Psoas muscle (tissue), 8 donors: ENCODE data around the gene CLMN. TPM values are rescaled to one million over a fixed set of nuclear protein-coding genes. Genes with fewer than 3 reads are reported as not detected.
A peak's percentile ranks its signal among the peaks of the same experiment; 100 is the strongest.

Experiments used
- ATAC-seq, 4 donors: fragments of 200-7000 bp; cut with Tn5 transposase; one replicate each; pipeline ENCODE4 v1.9.1; 2020; ENCODE audit warnings: moderate library complexity in 3 of 4, mild to moderate bottlenecking in 2 of 4
- DNase-seq, 2 donors: peaks; one replicate each; pipeline ENCODE4 v3.0.0-alpha.2; 2020
- H3K27ac ChIP-seq: fragments of 200-600 bp; one replicate; pipeline ENCODE4 v1.8.0; 2022
- H3K27me3 ChIP-seq, 3 donors: fragments of 200-600 bp in 1 of 3; one replicate each; pipeline versions ENCODE4 v1.6.1 to v1.8.0; 2013 to 2022; ENCODE audit warnings: low read length in 2 of 3, mild to moderate bottlenecking in 2 of 3, moderate library complexity in 1 of 3; ENCODE audit not compliant: insufficient read depth in 3 of 3
- H3K36me3 ChIP-seq, 2 donors: fragments of 200-600 bp in 1 of 2; one replicate each; pipeline versions ENCODE4 v1.6.1 to v1.8.0; 2013 to 2022; ENCODE audit warnings: low read depth in 1 of 2, mild to moderate bottlenecking in 1 of 2, moderate library complexity in 1 of 2; ENCODE audit not compliant: insufficient read depth in 1 of 2
- H3K4me1 ChIP-seq: fragments of 200-600 bp; one replicate; pipeline ENCODE4 v1.8.0; 2022
- H3K4me3 ChIP-seq: fragments of 200-600 bp; one replicate; pipeline ENCODE4 v1.8.0; 2022; ENCODE audit warnings: mild to moderate bottlenecking
- H3K9me3 ChIP-seq: fragments of 200-600 bp; one replicate; pipeline ENCODE4 v1.8.0; 2022
- WGBS, 3 donors: extraction: QIAGEN DNeasy Blood & Tissue Kit; methylation state at CpG; one replicate each; pipeline versions ENCODE4 v1.1.6 to v1.1.7; 2013; 5-methylcytosine and 5-hydroxymethylcytosine counted together
- intact Hi-C, 2 donors: fragments of 100-400 bp; cut with DNase I; formaldehyde crosslinking; loops; one replicate each; pipeline versions ENCODE4 v1.11.0 to v1.14.2; 2022
- polyA plus RNA-seq, 3 donors: library from polyadenylated mRNA; stranded (reverse); fragments of 200-250 nt; gene quantifications; one replicate each; pipeline ENCODE4 v1.2.3, GENCODE V29; 2013
- total RNA-seq, 4 donors: library from RNA; stranded (reverse); fragmentation: NEBNext Ultra II Directional in 2 of 4; extraction: Animal tissue kit (Norgen Biotek cat#: 25700) in 2 of 4; gene quantifications; one replicate each; pipeline versions ENCODE4 v1.2.1 to v1.2.4, GENCODE V29; 2021 to 2023
- TF ChIP-seq, protein P1 (sequence below): fragments of 200-600 bp; IDR thresholded peaks from one replicate; pipeline ENCODE4 v1.8.0; 2022; ENCODE audit warnings: antibody characterized with exemption
- donor health status: healthy with polysubstance abuse.
- donor health status: DM: no; HTN: no; CAD: no; lungs with moderate emphysema.
- donor health status: Bipolar disorder and iron deficiency.
- donor health status: healthy.
- donor health status: DM: yes; HTN: yes; CAD: no.
- donor health status: DM: no; HTN: no; CAD: no.
- donor health status: DM: no; HTN: no; CAD: no.
- donor health status: DM: yes; HTN: yes; CAD: no.

The CLMN gene
- total and polyA plus RNA-seq, 7 donors, result 1.7 to 9.6 (median 3.9) TPM

DNA sequence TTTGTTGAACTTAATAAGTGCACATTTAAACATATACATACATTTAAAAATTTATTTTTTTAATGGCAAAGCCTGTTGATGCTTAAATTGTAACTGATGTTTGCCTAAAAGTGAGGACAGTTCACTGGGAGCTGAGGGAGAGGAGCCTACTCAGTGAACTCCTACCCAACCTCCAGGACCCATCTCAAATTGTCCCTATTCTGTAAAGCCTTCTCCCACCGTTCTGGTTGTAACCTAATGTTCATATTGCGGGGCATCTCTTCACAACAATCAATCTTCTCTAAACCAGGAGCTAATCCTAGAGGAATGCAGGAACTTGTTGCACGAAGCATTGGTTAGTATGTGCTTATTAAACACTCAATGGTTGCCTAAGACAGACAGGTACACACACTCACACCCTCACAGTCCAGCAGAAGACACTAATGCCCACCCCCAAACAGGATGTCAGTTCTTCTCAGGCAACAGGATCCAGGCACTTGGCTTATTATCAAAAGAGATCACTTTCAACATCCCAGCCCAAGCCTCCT, 1.8 kb downstream of the CLMN start:
- H3K27me3 ChIP-seq, result peaks cover 0 to 3% (median 0%) of the 10 kb centered on the region in 3 donors
- 35 to 42% (median 40%) methylated on average over 3 of the region's 3 CpGs for WGBS, 3 donors
- no peak for DNase-seq
- peak overlapping the region; percentile 83 for H3K4me3 ChIP-seq
- peaks cover 6% of the 10 kb centered on the region for H3K4me1 ChIP-seq
- no peak overlapping the region for H3K27ac ChIP-seq
- H3K9me3 ChIP-seq, result no peaks in the 10 kb centered on the region
- no peaks in the 10 kb centered on the region for H3K36me3 ChIP-seq
- ATAC-seq, result no peak
- TF ChIP-seq, protein P1, sequence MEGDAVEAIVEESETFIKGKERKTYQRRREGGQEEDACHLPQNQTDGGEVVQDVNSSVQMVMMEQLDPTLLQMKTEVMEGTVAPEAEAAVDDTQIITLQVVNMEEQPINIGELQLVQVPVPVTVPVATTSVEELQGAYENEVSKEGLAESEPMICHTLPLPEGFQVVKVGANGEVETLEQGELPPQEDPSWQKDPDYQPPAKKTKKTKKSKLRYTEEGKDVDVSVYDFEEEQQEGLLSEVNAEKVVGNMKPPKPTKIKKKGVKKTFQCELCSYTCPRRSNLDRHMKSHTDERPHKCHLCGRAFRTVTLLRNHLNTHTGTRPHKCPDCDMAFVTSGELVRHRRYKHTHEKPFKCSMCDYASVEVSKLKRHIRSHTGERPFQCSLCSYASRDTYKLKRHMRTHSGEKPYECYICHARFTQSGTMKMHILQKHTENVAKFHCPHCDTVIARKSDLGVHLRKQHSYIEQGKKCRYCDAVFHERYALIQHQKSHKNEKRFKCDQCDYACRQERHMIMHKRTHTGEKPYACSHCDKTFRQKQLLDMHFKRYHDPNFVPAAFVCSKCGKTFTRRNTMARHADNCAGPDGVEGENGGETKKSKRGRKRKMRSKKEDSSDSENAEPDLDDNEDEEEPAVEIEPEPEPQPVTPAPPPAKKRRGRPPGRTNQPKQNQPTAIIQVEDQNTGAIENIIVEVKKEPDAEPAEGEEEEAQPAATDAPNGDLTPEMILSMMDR, result no peak
- intact Hi-C loops, result no loop called here

DNA sequence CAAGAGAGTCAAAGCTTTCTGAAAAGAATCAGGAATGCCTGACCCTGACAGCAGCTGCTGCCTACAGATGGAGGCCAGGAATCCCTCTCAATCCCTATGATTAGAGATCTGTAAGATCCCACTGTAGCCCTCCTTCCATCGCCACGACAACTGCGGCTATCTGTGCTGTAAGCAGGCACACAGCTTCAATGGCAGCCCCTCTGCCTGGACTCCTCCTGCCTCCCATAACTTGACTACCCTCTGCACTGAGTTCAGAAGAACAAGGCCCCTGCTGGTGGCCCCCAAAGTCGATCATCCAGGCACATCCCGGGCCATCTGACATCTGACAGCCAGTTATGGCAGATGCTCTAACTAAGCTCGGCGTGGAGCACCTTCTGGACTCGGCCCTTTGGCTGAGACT, 2.9 kb downstream of the CLMN start:
- Histone ChIP-seq H3K9me3 (no peaks in the 10 kb centered on the region), H3K27me3 (peaks cover 0 to 3% (median 0%) of the 10 kb centered on the region in 3 donors), H3K4me3 (peak overlapping the region; percentile 19), H3K27ac (no peak overlapping the region), H3K4me1 (peaks cover 6% of the 10 kb centered on the region), H3K36me3 (no peaks in the 10 kb centered on the region)
- no peak for DNase-seq
- TF ChIP-seq, protein P1, result no peak
- intact Hi-C loops, result no loop called here
- ATAC-seq, result no peak
- 27 to 34% (median 33%) methylated on average over 8 of the region's 8 CpGs for WGBS, 3 donors

DNA sequence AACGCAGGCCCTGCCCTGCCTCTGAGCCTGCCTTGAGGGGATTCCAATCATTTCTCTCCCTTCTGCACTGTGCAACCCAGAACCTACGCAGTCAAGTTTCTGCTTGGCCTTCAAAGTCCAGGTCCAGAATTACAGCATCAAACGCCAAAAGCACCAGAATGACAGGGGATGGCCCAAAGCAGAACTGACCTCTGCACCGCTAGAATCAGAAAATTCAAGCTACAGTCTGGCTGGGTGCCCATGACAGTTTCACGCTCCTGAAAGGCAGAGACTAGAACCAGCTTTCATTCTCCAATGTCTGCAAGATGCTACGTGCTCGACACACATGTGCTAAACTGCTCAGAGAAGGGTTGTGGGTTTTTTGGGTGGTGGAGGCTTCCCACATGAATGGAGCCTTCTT, 4.1 kb downstream of the CLMN start:
- WGBS, 3 donors, result 60 to 68% (median 64%) methylated on average over 7 of the region's 7 CpGs
- Histone ChIP-seq H3K36me3 (no peaks in the 10 kb centered on the region), H3K4me3 (no peak overlapping the region), H3K9me3 (no peaks in the 10 kb centered on the region), H3K4me1 (peaks cover 6% of the 10 kb centered on the region), H3K27me3 (peaks cover 0 to 3% (median 0%) of the 10 kb centered on the region in 3 donors), H3K27ac (no peak overlapping the region)
- TF ChIP-seq, protein P1, result no peak
- no peak for DNase-seq
- intact Hi-C loops, result no loop called here
- no peak for ATAC-seq

DNA sequence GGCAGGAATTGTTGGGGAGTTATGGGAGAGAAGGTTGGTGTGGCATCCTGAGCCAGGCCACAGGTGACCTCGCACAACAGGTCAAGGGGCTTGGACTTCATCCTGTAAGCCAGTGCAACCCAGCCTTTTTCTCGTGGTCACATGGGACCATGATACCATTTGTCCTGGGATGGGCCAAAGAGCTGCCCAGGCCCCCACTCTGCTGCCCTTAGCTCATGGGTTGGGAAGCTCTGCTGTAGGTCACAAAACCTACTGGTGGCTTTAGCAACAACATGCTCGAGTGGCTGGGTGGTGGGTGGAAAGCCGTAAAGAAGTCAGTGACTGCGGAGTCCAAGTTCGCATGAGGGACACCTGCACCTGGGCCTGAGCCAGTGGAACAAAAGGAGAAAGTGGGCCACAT, 4.6 kb downstream of the CLMN start:
- H3K4me1 ChIP-seq, result peaks cover 6% of the 10 kb centered on the region
- 87 to 91% (median 90%) methylated on average over 6 of the region's 6 CpGs for WGBS, 3 donors
- no peaks in the 10 kb centered on the region for H3K36me3 ChIP-seq
- H3K4me3 ChIP-seq, result no peak overlapping the region
- intact Hi-C loops, result no loop called here
- no peaks in the 10 kb centered on the region for H3K9me3 ChIP-seq
- H3K27me3 ChIP-seq, result peaks cover 0 to 3% (median 0%) of the 10 kb centered on the region in 3 donors
- no peak for DNase-seq
- ATAC-seq, result no peak
- no peak overlapping the region for H3K27ac ChIP-seq
- TF ChIP-seq, protein P1, result no peak

DNA sequence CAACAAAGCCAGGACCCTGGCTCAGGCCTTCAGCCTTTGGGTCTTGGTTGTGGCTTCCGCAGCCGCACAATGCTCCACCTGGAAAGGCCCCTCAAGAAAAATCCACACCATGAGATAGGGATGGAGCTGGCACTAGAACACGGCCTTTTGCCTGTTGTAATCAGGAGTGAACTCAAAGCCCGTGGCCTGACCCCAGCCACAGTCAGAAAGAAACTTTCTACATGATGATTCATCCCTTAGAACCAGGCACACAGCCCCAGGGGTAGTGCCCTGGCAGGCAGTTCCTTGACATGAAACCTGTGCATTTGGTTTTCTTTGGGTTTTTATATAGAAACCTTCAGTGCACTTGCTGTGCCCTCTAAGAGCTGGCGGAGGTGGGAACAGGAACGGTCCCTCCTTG, 5.1 kb downstream of the CLMN start:
- peaks cover 6% of the 10 kb centered on the region for H3K4me1 ChIP-seq
- WGBS, 3 donors, result 84 to 89% (median 84%) methylated on average over 6 of the region's 6 CpGs
- intact Hi-C loops, result no loop called here

More for the DNA sequence above, 5.1 kb downstream of the CLMN start:
- no peaks in the 10 kb centered on the region for H3K36me3 ChIP-seq
- TF ChIP-seq, protein P1, result no peak
- H3K27ac ChIP-seq, result no peak overlapping the region
- peak in 2 of 4 donors; percentile 45 to 49 for ATAC-seq
- no peak for DNase-seq
- no peak overlapping the region for H3K4me3 ChIP-seq
- H3K9me3 ChIP-seq, result no peaks in the 10 kb centered on the region
- H3K27me3 ChIP-seq, result peaks cover 0 to 3% (median 0%) of the 10 kb centered on the region in 3 donors
